Hepatocyte (in vitro differentiated cells): ENCODE results near the gene REG1B.

Source experiments
- CTCF ChIP-seq: fragments of 200-600 bp; sonication (generic); IDR thresholded peaks from 2 replicates; pipeline ENCODE4 v1.5.1; 2016; ENCODE audit warnings: antibody characterized with exemption, mild to moderate bottlenecking; ENCODE audit not compliant: poor library complexity
- EZH2 ChIP-seq: fragments of 200-600 bp; sonication (generic); IDR thresholded peaks from 2 replicates; pipeline ENCODE4 v1.6.1; 2016; ENCODE audit warnings: antibody characterized with exemption, mild to moderate bottlenecking, borderline replicate concordance
- EZH2phosphoT487 ChIP-seq: fragments of 200-600 bp; sonication (generic); IDR thresholded peaks from one replicate; pipeline ENCODE4 v1.6.1; 2018; ENCODE audit warnings: antibody characterized with exemption, mild to moderate bottlenecking, low read depth, moderate library complexity; ENCODE audit not compliant: unreplicated experiment, severe bottlenecking

- TF ChIP-seq CTCF (no peak), EZH2phosphoT487 (no peak), EZH2 (no peak)
Measured at GRCh38 chr2:79085382-79085781, 2.4 kb downstream of the REG1B start.
